ENCODE measurements around the gene IDUA.

GRCh38 chr4:972651-973424, 14.0 kb upstream of the IDUA start:
- TF ChIP-seq POLR2AphosphoS5 (IDR thresholded peaks at IDR 0.05; ENCODE audit: low read depth, low read length) (no peak), PAX5 (IDR thresholded peaks at IDR 0.05; ENCODE audit: insufficient read depth, low read length, severe bottlenecking) (no peak), POLR2A (IDR thresholded peaks at IDR 0.05; ENCODE audit: low read depth, low read length) (no peak), TAF1 (IDR thresholded peaks at IDR 0.05; ENCODE audit: low read depth, low read length) (no peak), POU2F2 (IDR thresholded peaks at IDR 0.05; ENCODE audit: low read depth, low read length) (no peak)

Data from GM12891 (cell line).